Stimulated activated naive CD4-positive, alpha-beta T cell (primary cell): ENCODE results near the gene TMCO1.
"Not testable (repeated sequence)": the region's sequence is repeated elsewhere in the genome, so short reads cannot be mapped to it uniquely, and the experiment has no call there.

Experiments
- DNase-seq, 6 experiments: peaks; one replicate each; lab custom pipeline; 2025; lab: John Stamatoyannopoulos, UW

TMCO1 gene

GRCh38 chr1:165686971-165687433, 81.7 kb downstream of the TMCO1 start:
- no peak for DNase-seq

DNA sequence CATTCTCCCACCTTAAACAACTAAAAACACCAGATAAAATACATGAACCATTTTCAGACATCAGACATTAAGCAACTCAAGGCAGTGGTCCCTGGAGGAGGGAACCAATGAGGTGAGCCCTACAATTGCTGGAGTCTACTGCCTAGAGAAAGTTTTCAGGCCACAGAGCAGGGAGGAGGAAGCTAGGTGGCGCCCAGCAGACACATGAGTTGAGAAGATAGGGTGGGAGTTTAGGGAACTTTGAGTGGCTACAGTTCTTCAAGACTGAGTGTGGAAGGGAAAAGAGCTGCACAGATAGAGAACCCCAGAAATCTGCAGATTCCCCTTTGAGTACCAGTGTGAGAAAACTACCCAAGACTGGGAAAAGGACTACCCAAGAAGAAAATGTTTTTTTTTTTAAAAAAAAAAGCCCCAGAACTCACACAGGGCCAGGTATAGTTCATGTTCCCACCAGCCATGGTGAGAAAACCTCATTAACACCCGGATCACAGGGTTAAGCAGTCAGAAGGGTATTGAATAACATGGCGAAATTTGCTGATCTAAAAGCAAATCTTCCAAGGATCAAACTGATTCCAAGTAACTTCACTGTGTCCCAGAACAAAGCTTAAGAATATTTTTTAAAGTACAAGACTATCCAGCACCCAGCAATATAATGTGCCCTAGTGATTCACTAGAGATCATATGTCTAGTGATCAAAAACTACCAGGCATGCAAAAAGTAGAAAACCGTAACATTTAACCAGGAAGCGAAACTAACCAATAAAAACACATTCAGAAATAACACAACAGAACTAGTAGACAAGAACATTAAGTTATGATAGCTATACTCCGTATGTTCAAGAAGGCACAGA, 82.3 kb downstream of the TMCO1 start:
- DNase-seq, result no peak

GRCh38 chr1:165683848-165684485, 84.7 kb downstream of the TMCO1 start:
- DNase-seq, result no peak

DNA sequence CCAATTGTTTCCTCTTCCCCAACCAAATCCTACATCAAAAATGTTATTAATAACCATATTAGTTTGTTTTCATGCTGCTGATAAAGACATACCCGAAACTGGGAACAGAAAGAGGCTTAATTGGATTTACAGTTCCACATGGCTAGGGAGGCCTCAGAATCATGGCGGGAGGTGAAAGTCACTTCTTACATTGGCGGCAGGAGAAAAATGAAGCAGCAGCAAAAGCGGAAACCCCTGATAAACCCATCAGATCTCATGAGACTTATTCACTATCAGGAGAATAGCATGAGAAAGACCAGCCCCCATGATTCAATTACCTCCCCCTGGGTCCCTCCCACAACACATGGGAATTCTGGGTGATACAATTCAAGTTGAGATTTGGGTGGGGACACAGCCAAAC, 87.9 kb downstream of the TMCO1 start:
- not testable (repeated sequence) for DNase-seq

GRCh38 chr1:165680303-165680702, 88.4 kb downstream of the TMCO1 start:
- no peak for DNase-seq

- no peak for DNase-seq
Observed at GRCh38 chr1:165679282-165680036, 89.2 kb downstream of the TMCO1 start.

GRCh38 chr1:165678509-165678908, 90.2 kb downstream of the TMCO1 start:
- peak in 2 of 6 experiments; percentile 23 to 27 for DNase-seq
